Measurements from ENCODE around the gene RNU1-3. TPM values are rescaled to one million over a fixed set of nuclear protein-coding genes. Genes with fewer than 3 reads are reported as not detected.
"Not testable (repeated sequence)": the region's sequence is repeated elsewhere in the genome, so short reads cannot be mapped to it uniquely, and the experiment has no call there.

The RNU1-3 gene
- total RNA-seq: under 0.01 and 5,258 TPM in 2 replicates

DNA sequence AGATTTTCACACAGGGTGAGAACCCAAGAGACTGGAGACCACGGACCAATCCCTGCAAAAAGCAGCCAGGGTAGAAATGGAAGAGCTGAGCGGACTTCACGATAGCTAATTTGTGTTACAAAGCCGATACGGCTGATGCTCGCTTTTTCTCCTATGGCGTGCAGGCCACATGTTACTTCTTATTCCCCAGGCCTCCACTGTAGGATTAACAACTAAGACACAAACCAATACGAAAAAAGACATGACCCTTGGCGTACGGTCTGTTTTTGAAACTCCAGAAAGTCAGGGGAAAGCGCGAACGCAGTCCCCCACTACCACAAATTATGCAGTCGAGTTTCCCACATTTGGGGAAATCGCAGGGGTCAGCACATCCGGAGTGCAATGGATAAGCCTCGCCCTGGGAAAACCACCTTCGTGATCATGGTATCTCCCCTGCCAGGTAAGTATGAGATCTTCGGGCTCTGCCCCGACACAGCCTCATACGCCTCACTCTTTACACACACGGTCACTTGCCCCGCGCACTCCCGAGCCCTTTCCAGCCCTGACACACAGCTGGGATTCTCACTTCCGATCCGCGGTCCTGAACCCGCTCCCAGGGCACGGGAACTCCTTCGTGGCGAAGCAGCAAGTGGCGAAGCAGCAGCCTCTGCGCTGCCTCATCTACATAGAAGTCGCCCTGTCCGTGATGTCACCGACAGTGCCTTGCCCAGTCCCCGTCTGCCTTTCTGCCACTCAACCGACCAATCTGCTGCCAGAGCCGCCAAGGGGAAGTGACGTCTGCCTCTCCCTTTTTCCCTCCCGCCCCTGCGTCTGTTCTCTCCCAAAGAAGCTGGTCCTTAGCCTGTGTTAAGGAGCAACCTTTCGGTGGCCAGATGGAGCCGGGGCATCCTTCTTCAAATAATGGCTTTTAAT is at the start of gene RNU1-3:
Gene RNU1-3 (minus strand): TSS at position 447 of the 912 bp plus-strand sequence.
- not testable (repeated sequence) for DNase-seq (ENCODE audit: low read depth in 2 of 2)

DNA sequence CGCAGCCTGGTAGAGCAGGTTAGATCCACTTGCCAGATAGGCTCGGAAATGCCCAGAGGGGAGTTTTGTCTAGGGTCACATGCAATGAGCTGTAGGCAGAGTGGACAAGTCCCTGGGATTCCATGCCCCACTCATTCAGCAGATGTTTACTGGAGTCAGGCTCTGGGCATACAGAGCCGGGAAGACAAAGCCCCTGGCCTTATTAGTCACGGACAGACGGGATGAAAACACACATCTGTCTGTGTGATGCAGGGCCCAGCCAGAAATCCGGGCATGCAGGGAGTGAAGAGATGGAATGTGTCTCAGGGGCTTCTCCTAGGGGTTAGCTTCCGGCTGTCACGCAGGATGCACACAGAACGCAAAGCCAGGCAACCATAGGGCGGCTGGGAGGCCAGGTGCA is 46.7 kb upstream of the RNU1-3 start:
- DNase-seq (ENCODE audit: low read depth in 2 of 2): not testable (repeated sequence)

DNA sequence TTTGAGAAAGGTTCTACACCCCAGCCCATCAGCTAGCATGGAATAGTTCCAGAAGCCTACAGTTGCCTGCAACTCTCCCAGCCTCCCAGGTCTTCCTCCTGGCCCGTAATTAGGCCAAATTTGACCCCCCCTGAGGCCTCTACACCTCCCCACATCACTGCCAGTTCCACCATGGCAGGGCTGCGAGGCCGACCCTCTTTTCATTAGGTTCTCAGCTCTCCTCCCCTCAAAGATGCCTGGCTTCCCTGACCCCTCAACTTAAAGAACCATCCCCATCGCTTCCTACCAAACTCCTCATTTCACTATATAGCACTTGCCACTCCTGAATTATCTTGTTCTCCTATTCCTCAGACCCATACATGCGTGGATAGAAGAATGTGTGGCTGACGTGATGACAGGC is 46.2 kb upstream of the RNU1-3 start:
- DNase-seq (ENCODE audit: low read depth in 2 of 2): not testable (repeated sequence)

DNA sequence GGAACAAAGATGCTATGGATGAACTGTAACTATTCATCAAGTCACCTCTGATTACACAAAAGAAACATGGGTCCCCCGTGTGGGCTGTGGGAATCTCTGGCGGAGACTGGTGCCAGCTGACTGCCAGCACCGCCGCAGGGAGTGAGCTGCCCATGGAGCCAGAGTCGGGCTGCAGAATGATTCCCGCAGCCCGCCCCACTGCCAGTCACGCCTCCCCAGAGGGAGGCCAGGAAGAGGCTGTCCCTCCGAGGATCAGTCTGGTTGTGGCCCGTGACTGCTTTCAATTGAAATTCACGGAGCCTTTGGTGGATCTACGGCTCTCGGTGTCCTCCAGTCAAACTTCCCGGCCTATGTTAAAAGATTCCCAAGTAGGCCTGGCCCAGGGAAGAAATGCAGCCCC is 45.8 kb upstream of the RNU1-3 start:
- DNase-seq (ENCODE audit: low read depth in 2 of 2): not testable (repeated sequence)

DNA sequence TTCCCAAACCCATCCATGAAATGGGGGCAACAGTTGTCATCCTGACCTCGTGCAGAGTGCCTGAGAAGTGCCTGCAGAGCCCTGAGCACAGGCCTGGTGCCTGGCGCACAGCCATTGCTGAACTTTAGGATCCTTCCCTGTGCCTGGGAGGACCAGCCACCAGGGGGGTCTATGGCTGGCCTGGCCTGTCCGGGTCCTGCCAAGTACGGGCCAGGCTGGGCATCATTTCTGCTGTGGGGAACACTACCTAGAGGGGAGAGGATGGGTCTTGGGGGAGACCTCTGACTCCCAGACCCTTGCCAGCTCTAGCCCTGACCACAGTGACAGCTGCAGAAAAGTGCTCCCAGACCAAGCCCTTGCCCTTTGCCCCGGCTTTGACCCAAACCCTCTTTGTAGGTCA is 45.4 kb upstream of the RNU1-3 start:
- not testable (repeated sequence) for DNase-seq (ENCODE audit: low read depth in 2 of 2)

DNA sequence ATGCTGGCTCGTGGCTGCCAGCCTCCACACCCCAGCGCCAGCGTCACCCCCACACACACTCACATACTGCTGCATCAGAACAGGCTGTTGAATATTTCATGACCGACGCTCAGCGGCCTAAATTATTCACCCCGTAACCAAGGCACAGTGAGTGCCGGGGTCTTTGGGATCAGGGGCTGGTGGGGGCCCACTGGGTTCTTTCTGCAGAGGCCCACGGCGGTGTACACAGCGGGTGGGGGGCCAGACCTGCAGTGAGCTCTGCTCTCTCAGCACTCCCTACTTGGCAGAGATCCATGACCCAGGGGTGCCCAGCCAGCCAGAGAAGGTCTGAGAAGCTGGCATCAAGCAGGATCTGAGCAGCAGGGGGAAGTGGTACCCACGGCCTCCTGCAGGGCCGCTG is 43.9 kb upstream of the RNU1-3 start:
- DNase-seq (ENCODE audit: low read depth in 2 of 2): not testable (repeated sequence)

DNA sequence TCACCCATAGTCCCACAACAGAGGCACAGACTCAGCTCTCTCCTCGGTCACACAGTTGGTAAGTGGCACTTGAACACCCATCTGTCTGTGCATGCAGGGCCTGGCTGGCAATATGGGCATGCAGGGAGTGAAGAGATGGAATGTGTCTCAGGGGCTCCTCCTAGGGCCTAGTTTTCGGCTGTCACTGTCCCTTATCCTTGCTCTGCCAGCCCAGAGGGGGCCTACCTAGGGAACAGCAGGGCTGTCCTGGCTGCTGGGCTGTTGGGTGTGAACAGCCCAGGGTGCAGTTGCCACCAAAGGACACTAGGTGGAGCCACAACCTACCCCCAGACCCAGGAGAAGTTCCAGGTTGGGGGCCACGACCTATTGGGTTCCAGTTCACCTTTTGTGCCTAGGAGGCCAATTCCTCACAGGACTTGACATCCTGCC is 42.9 kb upstream of the RNU1-3 start:
- DNase-seq (ENCODE audit: low read depth in 2 of 2): not testable (repeated sequence)

DNA sequence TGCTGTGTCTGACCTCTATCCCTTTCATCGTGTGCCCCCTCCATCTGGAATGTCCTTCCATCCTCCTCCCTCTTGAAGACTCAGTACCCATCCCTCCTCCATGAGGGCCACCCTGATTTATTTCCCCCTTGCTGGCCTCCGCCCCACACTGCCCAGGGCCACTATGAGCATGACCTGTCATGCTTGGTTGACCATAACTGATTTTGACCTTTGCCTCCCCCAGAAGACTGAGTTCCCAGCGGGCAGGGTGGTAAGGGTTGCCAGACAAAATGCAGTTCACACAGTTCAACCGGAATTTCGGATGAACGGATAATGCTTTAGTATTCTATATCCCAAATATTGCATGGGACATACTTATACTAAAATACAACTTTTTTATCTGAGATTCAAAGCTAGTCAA is 42.0 kb upstream of the RNU1-3 start:
- not testable (repeated sequence) for DNase-seq (ENCODE audit: low read depth in 2 of 2)

DNA sequence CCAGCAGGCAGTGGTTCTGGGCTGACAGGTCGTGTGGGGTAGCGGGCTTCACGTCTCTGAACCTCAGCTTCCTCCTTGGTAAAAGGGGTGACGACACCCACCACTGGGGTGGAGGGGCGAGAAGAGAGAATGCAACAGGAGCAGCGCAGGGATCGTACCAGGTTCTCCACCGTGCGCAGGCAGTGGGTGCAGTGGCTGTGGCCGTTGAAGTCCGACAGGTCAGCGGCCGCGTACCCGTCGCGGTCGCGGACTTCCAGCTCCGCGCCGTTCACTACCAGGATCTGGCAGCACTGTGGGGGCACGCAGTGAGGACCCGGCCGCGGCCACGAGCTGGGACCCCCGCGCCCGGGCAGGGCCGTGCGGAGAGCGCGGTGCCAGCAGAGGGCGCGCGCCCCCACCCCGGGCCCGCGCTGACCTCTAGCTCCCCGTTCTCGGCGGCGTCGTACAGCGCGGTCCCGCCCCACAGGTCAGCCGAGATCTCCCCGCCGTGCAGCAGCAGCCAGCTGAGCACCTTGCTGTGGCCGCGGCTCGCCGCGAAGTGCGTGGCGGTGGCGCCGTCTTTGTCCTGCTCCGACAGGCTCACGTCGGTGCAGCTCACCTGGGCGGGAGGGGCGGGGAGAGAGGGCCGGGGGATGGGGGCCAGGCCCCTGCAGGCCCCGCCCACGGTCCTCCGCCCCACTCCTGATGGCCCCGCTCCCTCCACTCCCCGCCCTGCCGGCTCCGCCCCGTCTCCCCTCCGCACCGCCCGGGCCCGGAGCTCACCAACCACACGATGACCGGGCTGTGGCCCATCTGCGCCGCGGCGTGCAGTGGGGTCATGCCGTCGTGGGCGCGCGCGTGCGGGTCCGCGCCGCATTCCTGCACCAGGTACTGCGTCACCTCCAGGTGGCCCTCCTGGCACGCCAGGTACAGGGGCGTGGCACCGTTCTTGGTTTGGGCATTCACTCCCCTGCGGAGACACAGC is 40.7 kb upstream of the RNU1-3 start:
- not testable (repeated sequence) for DNase-seq (ENCODE audit: low read depth in 2 of 2)

DNA sequence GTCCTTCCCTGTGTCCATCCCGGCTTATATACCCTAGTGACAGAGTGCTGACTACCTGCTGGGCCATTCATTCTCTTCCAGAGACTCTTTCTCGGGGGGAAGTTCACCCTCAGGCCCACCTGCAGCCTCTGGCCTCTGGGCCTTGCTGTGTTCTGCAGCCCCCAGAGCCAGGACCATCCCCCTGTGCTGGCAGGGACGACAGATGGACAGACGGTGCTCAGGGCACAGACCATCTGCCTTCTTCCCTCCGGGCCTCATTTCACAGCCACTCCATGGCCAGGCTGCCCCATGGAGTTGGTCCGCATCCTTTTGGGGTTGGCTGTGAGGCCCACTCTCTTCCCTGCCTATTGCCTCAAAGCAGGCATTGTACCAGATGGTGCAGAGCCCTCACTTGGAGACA is 39.6 kb upstream of the RNU1-3 start:
- DNase-seq (ENCODE audit: low read depth in 2 of 2): not testable (repeated sequence)

DNA sequence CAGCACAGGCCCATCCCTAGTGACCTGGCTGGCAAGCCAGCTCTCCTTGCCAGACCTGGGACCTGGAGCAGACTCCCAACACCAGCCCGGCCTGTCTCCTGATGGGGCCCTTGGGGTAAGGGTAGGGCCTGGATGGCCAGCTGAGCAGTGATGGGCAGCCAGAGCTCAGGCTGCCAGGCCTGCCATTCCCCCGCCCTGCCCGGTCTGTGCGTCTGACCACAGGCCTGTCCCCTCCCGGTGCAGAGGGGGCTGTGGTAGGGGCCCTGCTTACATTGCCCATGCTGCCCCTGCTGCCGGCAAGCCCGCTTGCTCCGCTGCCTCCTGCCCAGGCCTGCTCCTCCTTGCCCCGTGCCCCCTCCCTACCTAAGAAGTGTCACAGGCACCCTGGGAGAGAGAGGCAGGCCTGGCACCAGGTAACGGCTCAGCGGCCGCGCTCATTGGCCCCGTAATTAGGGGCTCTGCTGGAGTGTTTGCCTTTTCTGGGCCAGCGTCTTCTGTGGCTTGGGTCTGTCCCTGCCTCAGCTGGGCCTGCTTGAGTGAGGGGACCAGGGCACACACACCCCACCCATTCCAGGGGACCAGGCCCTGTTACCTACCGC is 37.9 kb upstream of the RNU1-3 start:
- not testable (repeated sequence) for DNase-seq (ENCODE audit: low read depth in 2 of 2)

DNA sequence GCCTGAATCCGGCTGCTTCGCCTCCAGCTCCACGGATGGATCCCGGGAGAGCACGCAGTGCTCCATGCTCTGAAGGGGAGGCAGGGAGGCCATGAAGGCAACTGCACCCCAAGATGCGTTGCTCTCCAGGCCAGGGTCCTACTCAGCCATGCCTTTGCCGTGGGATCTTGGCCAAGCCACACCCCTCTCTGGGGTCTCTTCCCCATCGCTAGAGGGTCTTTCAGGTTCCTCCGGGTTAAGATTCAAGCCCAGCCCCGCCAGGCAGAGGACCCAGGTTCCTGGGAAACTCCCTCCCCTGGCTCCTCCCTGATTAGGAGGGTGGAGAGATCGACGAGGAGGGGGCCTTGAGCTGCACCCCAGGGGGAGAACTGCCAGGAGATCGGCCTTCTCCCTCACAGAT is 37.3 kb upstream of the RNU1-3 start:
- not testable (repeated sequence) for DNase-seq (ENCODE audit: low read depth in 2 of 2)

DNA sequence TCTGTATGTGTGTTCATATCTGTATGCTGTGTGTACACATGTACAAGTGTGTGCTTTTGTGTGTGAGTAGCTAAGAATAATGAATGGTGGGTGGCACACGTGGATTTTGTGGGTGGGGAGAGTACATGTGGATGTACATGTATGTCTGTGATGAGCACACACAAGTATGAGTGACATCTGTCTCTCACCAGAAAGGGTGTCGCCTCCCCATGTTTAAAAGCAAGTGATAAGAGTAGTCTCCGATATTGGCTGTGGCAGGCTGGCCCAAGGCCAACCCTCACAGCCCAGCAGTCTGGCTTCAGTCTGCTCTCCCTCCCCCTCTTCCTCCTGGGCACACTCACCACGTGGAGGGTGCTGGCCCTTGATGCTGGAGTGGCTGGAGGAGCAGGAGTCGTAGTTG is 36.9 kb upstream of the RNU1-3 start:
- DNase-seq (ENCODE audit: low read depth in 2 of 2): not testable (repeated sequence)

DNA sequence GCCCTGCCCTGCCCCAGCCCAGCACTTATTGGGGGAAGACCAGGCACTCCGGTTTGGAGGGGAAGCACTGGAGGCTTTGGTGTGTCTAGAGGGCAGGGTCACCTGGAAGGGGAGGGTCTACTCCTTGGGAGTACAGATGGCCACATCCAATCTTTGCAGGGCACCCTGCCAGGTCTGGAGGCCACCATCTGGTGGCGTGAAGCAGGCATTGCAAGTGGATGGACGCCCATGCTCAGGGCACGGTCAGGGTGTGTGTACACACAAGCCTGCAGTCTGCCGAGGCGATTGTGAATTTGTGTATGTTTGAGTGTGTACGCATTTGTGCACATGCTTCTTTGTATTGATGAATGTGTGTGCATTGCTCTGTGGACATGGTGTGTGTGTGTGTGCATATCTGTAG is 36.4 kb upstream of the RNU1-3 start:
- not testable (repeated sequence) for DNase-seq (ENCODE audit: low read depth in 2 of 2)

DNA sequence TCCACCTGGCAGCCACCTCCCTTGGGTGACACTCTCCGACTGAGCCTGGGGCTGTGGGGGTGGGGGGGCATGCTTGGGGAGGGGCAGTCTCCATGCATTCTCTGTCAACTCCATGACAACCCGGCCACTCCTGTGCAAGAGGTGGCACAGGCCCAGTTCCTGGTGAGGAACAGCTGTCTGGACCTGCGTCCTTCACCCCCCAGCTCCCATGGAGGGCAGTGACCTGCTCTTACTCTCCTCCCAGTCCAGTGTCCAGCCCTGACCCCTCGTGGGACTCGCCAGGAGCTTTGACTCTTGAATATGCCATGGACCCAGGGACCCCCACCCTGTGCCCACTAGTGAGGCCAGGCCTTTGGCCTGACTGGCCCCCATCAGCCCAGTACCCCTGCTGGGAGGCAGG is 35.5 kb upstream of the RNU1-3 start:
- not testable (repeated sequence) for DNase-seq (ENCODE audit: low read depth in 2 of 2)

DNA sequence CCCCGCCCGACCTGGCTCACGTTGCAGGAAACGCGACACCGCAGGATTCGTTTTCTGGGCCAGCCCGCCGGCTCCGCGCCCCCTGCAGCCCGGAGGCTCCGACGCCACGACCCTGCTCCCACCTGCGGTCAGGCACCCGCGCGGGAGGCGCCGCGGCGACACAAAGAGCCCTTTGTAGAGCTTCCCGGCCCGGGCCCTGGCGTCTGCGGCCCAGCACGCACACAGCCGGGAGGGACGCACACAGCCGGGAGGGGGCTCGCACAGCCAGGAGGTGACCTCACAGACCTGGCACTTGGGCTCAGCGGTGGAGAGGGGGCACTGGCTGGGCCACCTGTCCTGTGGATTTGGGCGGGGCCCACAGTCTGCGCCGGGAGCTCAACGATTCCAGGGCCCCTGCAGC is 34.4 kb upstream of the RNU1-3 start:
- DNase-seq (ENCODE audit: low read depth in 2 of 2): not testable (repeated sequence)

DNA sequence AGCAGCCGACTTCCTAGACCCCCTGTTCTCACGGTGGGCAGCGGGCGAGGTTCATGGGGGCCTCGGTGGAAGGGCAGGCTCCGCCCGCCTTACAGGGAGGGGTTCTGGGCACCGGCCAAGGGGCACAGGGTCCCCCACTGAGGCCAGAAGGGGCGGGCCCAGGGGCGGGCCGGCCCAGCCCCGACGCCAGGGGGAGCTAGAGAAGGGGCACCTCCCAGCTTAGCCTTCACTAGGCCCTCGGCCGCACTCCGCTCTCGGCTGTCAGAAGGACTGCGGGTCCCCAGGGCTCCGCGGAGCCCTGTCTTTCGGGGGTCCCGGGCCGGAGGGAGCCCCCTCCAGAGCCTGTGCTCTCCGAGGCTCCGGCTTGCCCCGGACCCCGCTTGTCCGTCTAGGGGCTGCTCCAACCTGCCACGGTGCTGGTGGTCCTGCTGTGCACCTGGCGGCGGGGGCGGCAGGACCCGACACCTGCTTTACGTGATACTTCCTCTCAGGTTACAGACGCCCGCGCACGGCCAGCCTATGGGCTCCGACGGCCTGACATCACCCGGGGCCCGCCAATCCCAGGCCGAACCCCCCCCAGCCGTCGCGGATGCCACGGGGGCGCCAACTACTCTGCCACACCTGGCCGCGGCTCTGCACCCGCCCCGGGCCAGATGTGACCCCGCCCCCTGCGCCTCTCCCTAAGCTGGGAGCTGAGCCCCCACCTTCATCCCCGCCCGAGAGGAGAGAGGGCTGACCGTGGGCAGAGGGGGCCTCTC is 33.6 kb upstream of the RNU1-3 start:
- DNase-seq (ENCODE audit: low read depth in 2 of 2): not testable (repeated sequence)

DNA sequence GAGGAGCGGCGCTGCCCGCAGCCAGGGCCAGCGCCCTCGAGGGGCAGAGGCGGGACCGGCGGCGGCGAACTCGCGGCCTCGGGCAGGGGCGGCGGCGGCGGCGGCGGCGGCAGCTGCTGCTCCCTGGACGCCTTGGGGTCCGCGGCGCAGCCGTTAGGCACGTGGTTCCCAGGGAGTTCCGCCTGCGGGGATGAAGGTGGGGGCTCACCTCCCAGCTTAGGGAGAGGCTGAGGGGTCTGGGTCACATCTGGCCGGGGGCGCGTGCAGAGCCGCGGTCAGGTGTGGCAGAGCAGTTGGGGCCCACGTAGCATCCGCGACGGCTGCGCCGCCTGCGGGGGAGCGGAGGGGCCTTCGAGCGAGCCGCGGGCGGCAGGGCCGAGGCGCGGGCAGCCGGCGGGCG is 32.7 kb upstream of the RNU1-3 start:
- not testable (repeated sequence) for DNase-seq (ENCODE audit: low read depth in 2 of 2)

DNA sequence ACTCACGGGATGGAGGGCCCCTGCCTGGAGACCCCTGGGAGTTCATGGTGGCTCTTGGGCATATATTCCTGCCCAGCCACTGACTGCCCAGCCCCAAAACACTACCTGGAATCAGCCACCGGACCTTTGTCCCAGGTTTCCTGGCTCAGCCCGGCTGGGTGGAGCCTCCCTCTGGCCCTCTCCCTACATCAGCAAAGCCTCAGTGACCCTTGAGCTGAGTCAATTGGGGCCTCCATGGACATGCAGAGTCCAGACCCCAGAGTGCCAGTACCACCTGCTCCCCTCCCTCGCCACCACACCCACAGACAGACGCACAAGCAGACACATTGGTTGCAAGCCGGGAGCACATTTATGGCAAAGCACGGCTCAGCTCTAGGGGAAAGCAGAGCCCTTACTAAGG is 30.4 kb upstream of the RNU1-3 start:
- DNase-seq (ENCODE audit: low read depth in 2 of 2): not testable (repeated sequence)

DNA sequence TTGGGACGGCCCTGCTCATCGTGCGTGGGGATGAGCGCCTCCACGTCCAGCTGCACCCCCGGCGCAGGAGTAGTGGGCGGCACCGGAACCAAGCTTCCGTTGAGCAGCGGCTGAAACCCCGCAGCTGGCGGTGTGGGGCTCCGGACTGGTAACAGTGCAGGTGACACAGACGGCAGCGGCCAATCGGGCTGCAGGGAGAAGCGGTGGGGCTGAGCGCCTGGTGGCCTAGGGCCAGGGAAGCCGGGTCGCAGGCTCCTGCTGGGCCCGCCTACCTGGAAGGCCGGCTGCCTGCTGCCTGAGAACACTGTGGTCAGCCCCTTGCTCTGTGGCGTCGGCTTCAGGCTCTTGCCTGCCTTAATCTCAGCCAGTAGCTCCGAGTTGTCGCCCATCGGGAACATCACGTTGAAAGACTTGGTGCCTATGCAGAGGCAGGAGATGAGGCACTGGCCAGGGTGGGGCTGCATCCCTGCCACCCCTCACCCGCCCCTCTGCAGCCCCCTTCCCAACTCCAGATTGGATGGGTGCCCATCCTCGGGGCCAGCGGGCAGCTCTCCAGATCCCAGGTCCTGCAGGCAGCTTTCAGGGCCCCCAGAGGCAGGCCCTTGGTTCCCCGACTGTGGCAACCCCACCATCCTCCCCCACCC is 29.9 kb upstream of the RNU1-3 start:
- DNase-seq (ENCODE audit: low read depth in 2 of 2): not testable (repeated sequence)

Measured in lung microvascular endothelial cell (primary cell).